Measurements from ENCODE around the gene ERC2.

Gene ERC2

GRCh38 chr3:55894605-55895004 is 573.7 kb downstream of the ERC2 start:
- Histone ChIP-seq H3K4me1 (ENCODE audit: insufficient read depth, low read length, severe bottlenecking) (no peaks in the 10 kb centered on the region), H3K9me3 (ENCODE audit: low read length) (no peaks in the 10 kb centered on the region), H3F3A (ENCODE audit: insufficient read depth, low read length) (no peaks in the 10 kb centered on the region), H3K79me2 (ENCODE audit: insufficient read depth, low read length) (no peaks in the 10 kb centered on the region), H3K36me3 (ENCODE audit: insufficient read depth, low read length) (no peaks in the 10 kb centered on the region), H3K9ac (ENCODE audit: low read length) (no peak overlapping the region), H4K20me1 (ENCODE audit: insufficient read depth, low read length) (no peaks in the 10 kb centered on the region), H3K4me3 (ENCODE audit: low read depth, low read length, poor library complexity, severe bottlenecking) (no peak overlapping the region), H3K27me3 (ENCODE audit: insufficient read depth, low read length) (no peaks in the 10 kb centered on the region), H3K9me2 (ENCODE audit: low read depth, low read length) (no peaks in the 10 kb centered on the region), H3K27ac (ENCODE audit: low read depth, low read length, poor library complexity, severe bottlenecking) (no peak overlapping the region), H2AFZ (ENCODE audit: low read length) (no peak overlapping the region), H3K4me2 (ENCODE audit: low read length) (no peak overlapping the region)
- no peak for TF ChIP-seq EZH2 (IDR thresholded peaks at IDR 0.05; ENCODE audit: borderline replicate concordance, low read length)
- TF ChIP-seq, protein P1, sequence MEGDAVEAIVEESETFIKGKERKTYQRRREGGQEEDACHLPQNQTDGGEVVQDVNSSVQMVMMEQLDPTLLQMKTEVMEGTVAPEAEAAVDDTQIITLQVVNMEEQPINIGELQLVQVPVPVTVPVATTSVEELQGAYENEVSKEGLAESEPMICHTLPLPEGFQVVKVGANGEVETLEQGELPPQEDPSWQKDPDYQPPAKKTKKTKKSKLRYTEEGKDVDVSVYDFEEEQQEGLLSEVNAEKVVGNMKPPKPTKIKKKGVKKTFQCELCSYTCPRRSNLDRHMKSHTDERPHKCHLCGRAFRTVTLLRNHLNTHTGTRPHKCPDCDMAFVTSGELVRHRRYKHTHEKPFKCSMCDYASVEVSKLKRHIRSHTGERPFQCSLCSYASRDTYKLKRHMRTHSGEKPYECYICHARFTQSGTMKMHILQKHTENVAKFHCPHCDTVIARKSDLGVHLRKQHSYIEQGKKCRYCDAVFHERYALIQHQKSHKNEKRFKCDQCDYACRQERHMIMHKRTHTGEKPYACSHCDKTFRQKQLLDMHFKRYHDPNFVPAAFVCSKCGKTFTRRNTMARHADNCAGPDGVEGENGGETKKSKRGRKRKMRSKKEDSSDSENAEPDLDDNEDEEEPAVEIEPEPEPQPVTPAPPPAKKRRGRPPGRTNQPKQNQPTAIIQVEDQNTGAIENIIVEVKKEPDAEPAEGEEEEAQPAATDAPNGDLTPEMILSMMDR (IDR thresholded peaks at IDR 0.05; ENCODE audit: low read length), result no peak

DNA sequence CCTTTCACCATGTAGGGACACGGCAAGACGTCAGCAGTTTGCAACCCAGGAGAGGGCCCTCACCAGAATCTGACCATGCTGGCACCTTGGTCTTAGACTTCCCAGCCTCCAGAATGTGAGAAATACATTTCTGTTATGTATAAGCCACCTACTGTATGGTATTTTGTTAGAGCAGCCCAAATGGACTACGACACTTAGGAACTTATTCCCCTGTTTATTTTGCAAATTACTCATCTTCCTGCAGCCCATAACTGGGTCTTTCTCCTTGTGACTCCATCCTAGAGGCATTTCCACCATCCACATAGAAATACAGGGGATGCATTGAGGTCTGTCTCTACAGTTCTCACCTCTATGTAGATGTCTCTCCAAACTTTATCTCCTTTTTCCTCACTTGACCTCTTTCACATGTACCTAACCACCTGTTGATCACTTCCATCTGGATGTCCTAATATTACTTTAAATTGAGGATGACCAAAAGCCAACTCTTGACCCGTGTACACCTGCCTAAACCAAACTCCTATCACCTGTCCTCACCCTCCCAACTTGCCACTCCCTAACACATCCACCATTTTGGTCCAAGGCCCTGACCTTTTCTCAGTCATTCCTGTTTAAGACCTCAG is 575.1 kb downstream of the ERC2 start:
- H2AFZ ChIP-seq (ENCODE audit: low read length), result no peak overlapping the region

GRCh38 chr3:55891106-55891505 is 577.2 kb downstream of the ERC2 start:
- H3K79me2 ChIP-seq (ENCODE audit: insufficient read depth, low read length), result no peaks in the 10 kb centered on the region
- TF ChIP-seq, protein P1 (IDR thresholded peaks at IDR 0.05; ENCODE audit: low read length), result no peak
- no peak for TF ChIP-seq EZH2 (IDR thresholded peaks at IDR 0.05; ENCODE audit: borderline replicate concordance, low read length)
- H3K4me2 ChIP-seq (ENCODE audit: low read length), result no peak overlapping the region
- H2AFZ ChIP-seq (ENCODE audit: low read length), result no peak overlapping the region
- H3K4me1 ChIP-seq (ENCODE audit: insufficient read depth, low read length, severe bottlenecking), result no peaks in the 10 kb centered on the region
- no peaks in the 10 kb centered on the region for H3K36me3 ChIP-seq (ENCODE audit: insufficient read depth, low read length)
- no peaks in the 10 kb centered on the region for H3F3A ChIP-seq (ENCODE audit: insufficient read depth, low read length)
- no peaks in the 10 kb centered on the region for H3K9me3 ChIP-seq (ENCODE audit: low read length)
- no peak overlapping the region for H3K27ac ChIP-seq (ENCODE audit: low read depth, low read length, poor library complexity, severe bottlenecking)
- H3K9ac ChIP-seq (ENCODE audit: low read length), result no peak overlapping the region
- H4K20me1 ChIP-seq (ENCODE audit: insufficient read depth, low read length), result no peaks in the 10 kb centered on the region
- H3K27me3 ChIP-seq (ENCODE audit: insufficient read depth, low read length), result no peaks in the 10 kb centered on the region
- no peaks in the 10 kb centered on the region for H3K9me2 ChIP-seq (ENCODE audit: low read depth, low read length)
- H3K4me3 ChIP-seq (ENCODE audit: low read depth, low read length, poor library complexity, severe bottlenecking), result no peak overlapping the region

More for the DNA sequence above, 575.1 kb downstream of the ERC2 start:
- no peak overlapping the region for H3K27ac ChIP-seq (ENCODE audit: low read depth, low read length, poor library complexity, severe bottlenecking)
- no peaks in the 10 kb centered on the region for H3K4me1 ChIP-seq (ENCODE audit: insufficient read depth, low read length, severe bottlenecking)
- H3K79me2 ChIP-seq (ENCODE audit: insufficient read depth, low read length), result no peaks in the 10 kb centered on the region
- TF ChIP-seq, protein P1 (IDR thresholded peaks at IDR 0.05; ENCODE audit: low read length), result no peak
- no peak for TF ChIP-seq EZH2 (IDR thresholded peaks at IDR 0.05; ENCODE audit: borderline replicate concordance, low read length)
- H3K27me3 ChIP-seq (ENCODE audit: insufficient read depth, low read length), result no peaks in the 10 kb centered on the region
- no peaks in the 10 kb centered on the region for H3F3A ChIP-seq (ENCODE audit: insufficient read depth, low read length)
- H3K9me2 ChIP-seq (ENCODE audit: low read depth, low read length), result no peaks in the 10 kb centered on the region
- H3K36me3 ChIP-seq (ENCODE audit: insufficient read depth, low read length), result no peaks in the 10 kb centered on the region
- no peaks in the 10 kb centered on the region for H3K9me3 ChIP-seq (ENCODE audit: low read length)
- no peaks in the 10 kb centered on the region for H4K20me1 ChIP-seq (ENCODE audit: insufficient read depth, low read length)
- no peak overlapping the region for H3K9ac ChIP-seq (ENCODE audit: low read length)
- no peak overlapping the region for H3K4me2 ChIP-seq (ENCODE audit: low read length)
- H3K4me3 ChIP-seq (ENCODE audit: low read depth, low read length, poor library complexity, severe bottlenecking), result no peak overlapping the region
